ENCODE results near the gene FAM131A. TPM values are rescaled to one million over a fixed set of nuclear protein-coding genes. Genes with fewer than 3 reads are reported as not detected.

Gene FAM131A
- total and polyA plus RNA-seq, 2 donors (not counting 3 experiments of a cell fraction or from before 2014, with no cell fraction given), result 19.9 to 29.9 TPM

- no peaks in the 10 kb centered on the region for H3K9me1 ChIP-seq (replicated peaks; ENCODE audit: control insufficient read depth, extremely low read depth, insufficient read depth, low read length)
- H3K27ac ChIP-seq (ENCODE audit: insufficient read depth, low read depth, low read length), result no peak overlapping the region
- H3K4me3 ChIP-seq (replicated peaks in 1 of 3; ENCODE audit: insufficient read depth in 1 of 3, low read depth in 1 of 3, low read length in 3 of 3), result no peak overlapping the region
- H3K27me3 ChIP-seq (ENCODE audit: control insufficient read depth in 2 of 2, insufficient read depth in 2 of 2, low read length in 2 of 2), result no peaks in the 10 kb centered on the region
- no peaks in the 10 kb centered on the region for H3K9me3 ChIP-seq (replicated peaks; ENCODE audit: control insufficient read depth, insufficient read depth, low read length)
- H3K4me2 ChIP-seq (ENCODE audit: insufficient read depth, low read length), result no peak overlapping the region
- DNase-seq (ENCODE audit: low read depth, low spot score) (no peak), FAIRE-seq (no peak)
- intact Hi-C loops (cut with micrococcal nuclease) (no loop called here), dilution Hi-C loops (cut with MboI; ENCODE audit: extremely low pct_ligation_motif_present, low sequenced_read_pairs) (no loop called here)
- CTCF ChIA-PET, result interaction anchor here (0.6 to 1.7 kb wide), 7 partner anchors 8 to 27 kb away, joined by 3 to 8 read pairs (median 4); partner anchors contain the start of gene CLCN2
- H4K20me1 ChIP-seq (replicated peaks; ENCODE audit: control insufficient read depth, extremely low read depth, insufficient read depth, low read length), result no peaks in the 10 kb centered on the region
- BruUV-seq (replicated peaks), result no TSS peak
- TF ChIP-seq GATA2 (IDR thresholded peaks at IDR 0.05; ENCODE audit: insufficient read depth, insufficient read length, low read depth, low read length), result no peak
- no peak for TF ChIP-seq EZH2 (IDR thresholded peaks at IDR 0.05; ENCODE audit: borderline replicate concordance, low read depth, low read length, severe bottlenecking)
- TF ChIP-seq MAX (IDR thresholded peaks at IDR 0.05; ENCODE audit: insufficient read depth, insufficient read length), result no peak
- no peak for TF ChIP-seq POLR2A (IDR thresholded peaks at IDR 0.05; ENCODE audit: low read depth, low read length)
- TF ChIP-seq CTCF (IDR thresholded peaks at IDR 0.05; ENCODE audit: extremely low read depth in 1 of 2, insufficient read depth in 1 of 2, low read depth in 1 of 2, low read length in 2 of 2), result no peak
- TF ChIP-seq POLR2AphosphoS5 (IDR thresholded peaks at IDR 0.05; ENCODE audit: insufficient read depth, low read depth, low read length), result no peak
- no peak for TF ChIP-seq FOS (IDR thresholded peaks at IDR 0.05; ENCODE audit: borderline replicate concordance, insufficient read depth, low read length)
- TF ChIP-seq JUN (IDR thresholded peaks at IDR 0.05; ENCODE audit: borderline replicate concordance, insufficient read depth, insufficient read length, low read depth), result no peak
- TF ChIP-seq MYC (IDR thresholded peaks at IDR 0.05; ENCODE audit: low read depth, low read length), result no peak
- POLR2A ChIA-PET, result no interaction called here
- peaks cover 9% of the 10 kb centered on the region for H3K4me1 ChIP-seq (ENCODE audit: control insufficient read depth, extremely low read depth, insufficient read depth, low read length)
- H2AFZ ChIP-seq (ENCODE audit: low read depth, low read length), result no peak overlapping the region
- peaks cover 8% of the 10 kb centered on the region for H3K79me2 ChIP-seq (ENCODE audit: control insufficient read depth, insufficient read depth, low read length)
- H3K36me3 ChIP-seq (ENCODE audit: control insufficient read depth in 2 of 2, extremely low read depth in 1 of 2, insufficient read depth in 2 of 2, low read length in 2 of 2), result peaks cover 6 to 25% of the 10 kb centered on the region in 2 experiments
- no peak overlapping the region for H3K9ac ChIP-seq (replicated peaks; ENCODE audit: extremely low read depth, insufficient read depth, low read length)
Observed at GRCh38 chr3:184344579-184345316, 7.3 kb downstream of the FAM131A start.

Measured in endothelial cell of umbilical vein (primary cell).